ENCODE measurements around the gene HPCAL1.

Gene HPCAL1

GRCh38 chr2:10372203-10372861, 69.6 kb downstream of the HPCAL1 start:
- Histone ChIP-seq H3K27ac (peak overlapping the region in 4 of 11 experiments; percentile 28 to 56 (median 50); a peak in 6 of 22 replicates), H4K20me1 (peaks cover 79 to 99% (median 97%) of the 10 kb centered on the region in 11 experiments), H3K4me3 (no peak overlapping the region), H3K9me3 (replicated peaks in 1 of 11) (no peaks in the 10 kb centered on the region), H3K27me3 (no peaks in the 10 kb centered on the region), H3K36me3 (peaks cover 0 to 49% (median 7%) of the 10 kb centered on the region in 11 experiments; a peak in 8 of 22 replicates), H3K4me1 (peaks cover 33 to 84% (median 77%) of the 10 kb centered on the region in 10 experiments), H3K4me2 (peak overlapping the region in 9 of 11 experiments; percentile 22 to 89 (median 81); a peak in 19 of 22 replicates), H3K9ac (peak overlapping the region in 3 of 11 experiments; percentile 32 to 63 (median 58); a peak in 8 of 22 replicates)
- no peak for TF ChIP-seq Cebpa-rat (IDR thresholded peaks at IDR 0.05)

DNA sequence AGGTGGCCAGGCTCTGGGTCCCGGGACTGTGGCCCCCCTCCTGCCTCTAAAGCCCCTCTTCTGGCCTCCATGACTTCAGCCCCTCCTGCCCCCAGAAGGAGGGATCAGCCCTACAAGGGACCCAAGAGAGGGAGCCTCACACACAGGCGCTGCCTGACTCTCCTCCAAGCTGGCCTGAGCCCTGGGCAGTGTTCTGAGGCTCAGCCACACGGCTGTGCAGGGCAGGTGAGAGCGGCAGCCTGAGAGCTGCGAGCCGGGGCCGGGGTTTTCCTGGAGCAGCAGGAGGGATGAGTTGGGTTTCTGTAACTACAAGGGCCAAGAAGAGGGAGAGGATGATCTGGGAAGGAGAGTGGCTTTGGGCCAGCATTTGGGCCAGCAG, 70.1 kb downstream of the HPCAL1 start:
- peaks cover 0 to 49% (median 7%) of the 10 kb centered on the region in 11 experiments; a peak in 8 of 22 replicates for H3K36me3 ChIP-seq
- no peaks in the 10 kb centered on the region for H3K9me3 ChIP-seq (replicated peaks in 1 of 11)
- peak overlapping the region in 4 of 11 experiments; percentile 28 to 56 (median 50); a peak in 6 of 22 replicates for H3K27ac ChIP-seq
- no peaks in the 10 kb centered on the region for H3K27me3 ChIP-seq
- peak overlapping the region in 3 of 11 experiments; percentile 32 to 63 (median 58); a peak in 8 of 22 replicates for H3K9ac ChIP-seq
- H3K4me3 ChIP-seq: no peak overlapping the region
- peaks cover 38 to 89% (median 81%) of the 10 kb centered on the region in 10 experiments for H3K4me1 ChIP-seq
- peak overlapping the region in 10 of 11 experiments; percentile 22 to 89 (median 80); a peak in 19 of 22 replicates for H3K4me2 ChIP-seq
- H4K20me1 ChIP-seq: peaks cover 79 to 99% (median 96%) of the 10 kb centered on the region in 11 experiments
- no peak for TF ChIP-seq Cebpa-rat (IDR thresholded peaks at IDR 0.05)

GRCh38 chr2:10373931-10374330, 71.2 kb downstream of the HPCAL1 start:
- peaks cover 72 to 99% (median 96%) of the 10 kb centered on the region in 11 experiments for H4K20me1 ChIP-seq
- no peaks in the 10 kb centered on the region for H3K9me3 ChIP-seq (replicated peaks in 1 of 11)
- peak overlapping the region in 4 of 11 experiments; percentile 42 to 59 (median 54); a peak in 7 of 22 replicates for H3K27ac ChIP-seq
- peaks cover 49 to 99% (median 90%) of the 10 kb centered on the region in 10 experiments for H3K4me1 ChIP-seq
- H3K4me2 ChIP-seq: peak overlapping the region in 10 of 11 experiments; percentile 16 to 89 (median 80); a peak in 18 of 22 replicates
- H3K36me3 ChIP-seq: peaks cover 0 to 43% (median 2%) of the 10 kb centered on the region in 11 experiments; a peak in 8 of 22 replicates
- H3K27me3 ChIP-seq: no peaks in the 10 kb centered on the region
- H3K4me3 ChIP-seq: no peak overlapping the region
- TF ChIP-seq Cebpa-rat (IDR thresholded peaks at IDR 0.05): no peak
- peak overlapping the region in 6 of 11 experiments; percentile 25 to 63 (median 40); a peak in 9 of 22 replicates for H3K9ac ChIP-seq

DNA sequence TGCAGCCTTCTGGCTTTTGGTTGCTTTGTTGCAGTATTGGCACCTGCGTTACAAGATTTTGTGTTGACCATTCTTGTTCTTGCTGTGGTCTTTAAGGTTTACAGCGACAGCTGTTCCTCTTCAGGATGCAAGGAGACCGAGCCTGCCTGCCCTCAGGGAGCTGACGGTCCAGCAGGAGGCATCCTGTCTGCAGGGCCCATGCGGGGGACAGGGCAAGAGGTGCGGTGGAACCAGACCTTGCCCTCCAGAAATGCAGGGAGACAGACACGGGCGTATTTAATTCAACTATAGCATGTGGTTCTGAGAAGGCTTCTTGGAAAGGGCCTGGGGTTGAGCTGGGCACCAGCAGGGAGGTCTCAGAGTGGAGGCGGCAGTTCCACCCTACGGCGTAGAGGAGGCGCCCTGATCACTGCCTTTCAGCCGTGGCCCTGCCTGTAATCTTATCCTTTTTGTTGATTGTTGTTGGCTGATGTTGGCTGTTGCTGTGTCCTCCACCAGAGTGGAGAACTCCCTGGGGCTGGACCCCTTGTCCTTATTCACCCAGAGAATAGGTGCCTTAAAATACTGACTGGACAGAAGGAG, 71.7 kb downstream of the HPCAL1 start:
- Histone ChIP-seq H3K27ac (peak overlapping the region in 5 of 11 experiments; percentile 3 to 80 (median 61); a peak in 7 of 22 replicates), H3K9me3 (replicated peaks in 1 of 11) (no peaks in the 10 kb centered on the region), H4K20me1 (peaks cover 72 to 99% (median 96%) of the 10 kb centered on the region in 11 experiments), H3K9ac (peak overlapping the region in 2 of 11 experiments; percentile 37 to 59; a peak in 3 of 22 replicates), H3K27me3 (no peaks in the 10 kb centered on the region), H3K4me2 (peak overlapping the region in 9 of 11 experiments; percentile 32 to 89 (median 81); a peak in 18 of 22 replicates), H3K4me3 (no peak overlapping the region), H3K36me3 (peaks cover 0 to 38% (median 0%) of the 10 kb centered on the region in 11 experiments; a peak in 8 of 22 replicates), H3K4me1 (peaks cover 54 to 99% (median 94%) of the 10 kb centered on the region in 10 experiments)
- no peak for TF ChIP-seq Cebpa-rat (IDR thresholded peaks at IDR 0.05)

- peak overlapping the region in 6 of 11 experiments; percentile 27 to 80 (median 46); a peak in 10 of 22 replicates for H3K27ac ChIP-seq
- peak overlapping the region in 3 of 11 experiments; percentile 6 to 59 (median 12); a peak in 3 of 22 replicates for H3K9ac ChIP-seq
These were observed 73.0 kb downstream of the HPCAL1 start for GRCh38 chr2:10375570-10376281.

DNA sequence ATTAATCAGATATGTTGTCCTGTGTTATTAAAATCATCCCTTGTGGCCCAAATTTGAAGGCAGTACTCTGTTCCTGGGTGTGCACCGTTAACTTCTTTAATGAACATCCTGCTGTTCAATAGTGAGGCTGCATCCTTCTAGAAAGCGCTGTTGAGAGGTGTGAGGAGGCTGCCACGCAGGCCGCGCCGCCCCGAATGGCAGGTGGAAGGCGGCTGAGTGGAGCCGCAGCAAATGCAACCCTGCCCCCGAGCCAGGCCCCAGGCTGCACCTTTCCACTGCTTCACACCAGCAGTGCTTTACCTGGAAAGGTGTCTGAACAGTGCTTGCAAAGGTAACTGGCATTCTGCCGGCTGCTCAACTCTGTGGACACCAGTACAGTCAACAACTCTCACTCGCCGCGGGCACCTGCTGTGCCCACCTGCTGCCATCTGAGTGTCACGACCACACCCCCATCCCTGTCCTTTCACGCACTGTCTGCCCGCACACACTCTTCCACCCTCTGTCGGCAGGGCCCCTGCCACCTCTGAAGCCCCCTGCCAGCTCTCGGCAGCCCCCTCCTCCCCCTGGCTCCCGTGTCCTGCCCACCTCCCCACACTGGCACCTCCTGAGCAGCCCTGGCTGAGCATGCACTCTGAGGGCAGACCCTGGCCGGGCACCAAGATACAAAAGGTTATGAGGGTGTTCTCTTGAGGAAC, 74.5 kb downstream of the HPCAL1 start:
- Histone ChIP-seq H3K9me3 (replicated peaks in 1 of 11) (no peaks in the 10 kb centered on the region), H3K27me3 (no peaks in the 10 kb centered on the region), H3K4me2 (peak overlapping the region; percentile 55 to 97 (median 92); a peak in 21 of 22 replicates), H3K4me1 (peaks cover 72 to 100% (median 98%) of the 10 kb centered on the region in 10 experiments), H3K4me3 (no peak overlapping the region), H3K36me3 (peaks cover 0 to 26% (median 0%) of the 10 kb centered on the region in 11 experiments; a peak in 7 of 22 replicates), H3K27ac (peak overlapping the region in 5 of 11 experiments; percentile 3 to 84 (median 80); a peak in 8 of 22 replicates), H3K9ac (peak overlapping the region in 4 of 11 experiments; percentile 45 to 55 (median 50); a peak in 6 of 22 replicates), H4K20me1 (peaks cover 66 to 100% (median 93%) of the 10 kb centered on the region in 11 experiments)
- TF ChIP-seq Cebpa-rat (IDR thresholded peaks at IDR 0.05): no peak

More at GRCh38 chr2:10375570-10376281, 73.0 kb downstream of the HPCAL1 start:
- H3K27me3 ChIP-seq: no peaks in the 10 kb centered on the region
- H3K4me3 ChIP-seq: no peak overlapping the region
- peaks cover 72 to 99% (median 96%) of the 10 kb centered on the region in 11 experiments for H4K20me1 ChIP-seq
- peak in 3 of 11 experiments; percentile 7 to 74 (median 22); a peak in 1 of 22 replicates for TF ChIP-seq Cebpa-rat (IDR thresholded peaks at IDR 0.05)
- H3K36me3 ChIP-seq: peaks cover 0 to 27% (median 0%) of the 10 kb centered on the region in 11 experiments; a peak in 8 of 22 replicates
- no peaks in the 10 kb centered on the region for H3K9me3 ChIP-seq (replicated peaks in 1 of 11)
- peaks cover 59 to 99% (median 95%) of the 10 kb centered on the region in 10 experiments for H3K4me1 ChIP-seq
- peak overlapping the region; percentile 26 to 89 (median 79); a peak in 21 of 22 replicates for H3K4me2 ChIP-seq

- H3K9me3 ChIP-seq (replicated peaks in 1 of 11): no peaks in the 10 kb centered on the region
- H4K20me1 ChIP-seq: peaks cover 65 to 100% (median 89%) of the 10 kb centered on the region in 11 experiments
- H3K27me3 ChIP-seq: no peaks in the 10 kb centered on the region
- peaks cover 77 to 100% (median 98%) of the 10 kb centered on the region in 10 experiments for H3K4me1 ChIP-seq
- H3K4me2 ChIP-seq: peak overlapping the region; percentile 55 to 97 (median 92)
- H3K9ac ChIP-seq: peak overlapping the region in 4 of 11 experiments; percentile 45 to 55 (median 50); a peak in 9 of 22 replicates
- peak overlapping the region in 5 of 11 experiments; percentile 3 to 84 (median 80); a peak in 8 of 22 replicates for H3K27ac ChIP-seq
- no peak overlapping the region for H3K4me3 ChIP-seq
- peaks cover 0 to 21% (median 0%) of the 10 kb centered on the region in 11 experiments; a peak in 7 of 22 replicates for H3K36me3 ChIP-seq
- no peak for TF ChIP-seq Cebpa-rat (IDR thresholded peaks at IDR 0.05)
These were observed 75.0 kb downstream of the HPCAL1 start for GRCh38 chr2:10377747-10378085.

Measured in BLaER1 treated with 17β-estradiol and CSF1 and Interleukin-3, amounts not matched to agents 10 nM and 100 nM (cell line).